Stimulated activated CD4-positive, alpha-beta T cell treated with anti-CD3 and anti-CD28 coated beads, Interleukin-12 subunit alpha, Interleukin-12 subunit beta, amount 100 ng/mL, for 4 hours (primary cell): ENCODE data around the gene UBR3.

Source experiments
- DNase-seq: peaks from one replicate; pipeline ENCODE4 v3.0.0-alpha.2; 2020

UBR3 gene

GRCh38 chr2:170063456-170064235, 236.4 kb downstream of the UBR3 start:
- DNase-seq: no peak

GRCh38 chr2:170070778-170071177, 243.5 kb downstream of the UBR3 start:
- DNase-seq: no peak

- no peak for DNase-seq
Observed at GRCh38 chr2:170073288-170073687, 246.0 kb downstream of the UBR3 start.

- DNase-seq: no peak
Observed at GRCh38 chr2:170076189-170076588, 248.9 kb downstream of the UBR3 start.

- no peak for DNase-seq
Observed at GRCh38 chr2:170077830-170078569, 250.7 kb downstream of the UBR3 start.

GRCh38 chr2:170084820-170085491, 257.7 kb downstream of the UBR3 start:
- no peak for DNase-seq

- no peak for DNase-seq
Observed at GRCh38 chr2:170086117-170086688, 258.9 kb downstream of the UBR3 start.

- DNase-seq: no peak
Observed at GRCh38 chr2:170086751-170087412, 259.6 kb downstream of the UBR3 start.

GRCh38 chr2:170087413-170087793, 260.1 kb downstream of the UBR3 start:
- no peak for DNase-seq

GRCh38 chr2:170088776-170089175, 261.5 kb downstream of the UBR3 start:
- DNase-seq: no peak

GRCh38 chr2:170090229-170090628, 263.0 kb downstream of the UBR3 start:
- DNase-seq: no peak

GRCh38 chr2:170091436-170091835, 264.2 kb downstream of the UBR3 start:
- DNase-seq: no peak

GRCh38 chr2:170092436-170093060, 265.3 kb downstream of the UBR3 start:
- no peak for DNase-seq

- DNase-seq: no peak
Observed at GRCh38 chr2:170095380-170095779, 268.1 kb downstream of the UBR3 start.

GRCh38 chr2:170098626-170099312, 271.5 kb downstream of the UBR3 start:
- no peak for DNase-seq

GRCh38 chr2:170101789-170102188, 274.5 kb downstream of the UBR3 start:
- DNase-seq: no peak

GRCh38 chr2:170106102-170106840, 279.0 kb downstream of the UBR3 start:
- no peak for DNase-seq

GRCh38 chr2:170113168-170113894, 286.1 kb downstream of the UBR3 start:
- no peak for DNase-seq

- DNase-seq: no peak
Observed at GRCh38 chr2:170115501-170116229, 288.4 kb downstream of the UBR3 start.

GRCh38 chr2:170118641-170119040, 291.4 kb downstream of the UBR3 start:
- no peak for DNase-seq
